Central memory CD4-positive, alpha-beta T cell (primary cell): ENCODE data around the gene CYP2A6.
"Not testable (repeated sequence)": the region's sequence is repeated elsewhere in the genome, so short reads cannot be mapped to it uniquely, and the experiment has no call there.

Source experiments
- DNase-seq: peaks from one replicate; pipeline ENCODE4 v3.0.0; 2022

CYP2A6 gene

DNA sequence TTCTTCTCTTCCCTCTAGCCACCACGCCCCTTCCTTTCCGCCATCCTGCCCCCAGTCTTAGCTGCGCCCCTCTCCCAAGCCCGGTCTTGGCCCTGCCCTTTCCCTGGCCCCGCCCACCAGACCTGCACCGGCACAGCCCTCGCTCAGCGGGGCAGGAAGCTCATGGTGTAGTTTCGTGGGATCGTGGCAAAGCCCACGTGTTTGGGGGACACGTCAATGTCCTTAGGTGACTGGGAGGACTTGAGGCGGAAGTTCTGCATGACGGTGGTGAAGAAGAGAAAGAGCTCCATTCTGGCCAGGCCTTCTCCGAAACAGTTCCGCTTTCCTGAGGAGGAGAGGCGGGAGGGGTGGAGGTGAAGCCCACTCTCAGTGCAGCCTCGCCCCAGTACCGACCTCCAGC is 6.6 kb downstream of the CYP2A6 start:
- DNase-seq: peak; percentile 82

DNA sequence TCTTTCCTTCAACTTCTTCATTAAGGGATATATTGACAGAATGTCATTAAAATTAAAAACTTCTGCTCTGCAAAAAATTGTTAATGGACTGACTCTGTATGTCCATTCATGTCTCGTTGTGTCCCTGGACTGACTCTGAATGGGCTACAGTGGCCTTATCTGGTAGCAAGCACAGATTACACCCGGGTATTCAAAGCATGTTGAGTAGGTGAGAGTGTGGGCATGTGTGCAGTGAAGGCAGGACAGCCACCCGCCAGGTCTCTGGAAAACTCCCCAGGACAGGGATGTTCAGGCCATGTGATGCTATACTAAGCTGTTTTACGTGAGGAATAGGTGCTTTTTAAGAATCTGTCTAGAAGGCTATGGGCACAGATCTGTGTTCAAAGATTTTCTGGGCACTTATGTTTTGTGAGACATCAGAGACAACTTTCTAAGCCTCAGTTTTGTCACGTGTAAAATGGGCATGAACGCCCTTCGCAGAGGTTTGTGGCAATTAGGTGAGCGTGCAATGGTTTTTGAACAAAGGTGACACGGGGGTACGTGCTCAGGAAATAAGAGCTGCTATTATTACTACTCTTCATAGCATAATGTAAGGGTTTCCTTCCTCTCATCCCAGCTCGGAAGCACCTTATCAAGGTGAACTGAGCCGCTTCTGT is 7.1 kb downstream of the CYP2A6 start:
- not testable (repeated sequence) for DNase-seq

DNA sequence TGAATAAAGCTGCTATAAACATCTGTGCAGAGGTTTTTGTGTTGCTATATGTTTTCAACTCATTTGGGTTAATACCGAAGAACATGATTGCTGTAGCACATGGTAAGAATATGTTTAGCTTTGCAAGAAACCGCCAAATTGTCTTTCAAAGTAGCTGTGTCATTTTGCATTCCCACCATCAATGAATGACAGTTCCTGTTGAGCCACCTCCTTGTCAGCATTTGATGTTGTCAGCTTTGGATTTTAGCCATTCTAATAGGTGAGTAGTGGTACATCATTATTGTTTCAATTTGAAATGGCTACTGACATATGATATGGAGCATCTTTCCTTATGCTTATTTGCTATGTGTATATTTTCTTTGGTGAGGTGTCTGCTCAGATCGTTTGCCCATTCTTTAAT is 8.2 kb downstream of the CYP2A6 start:
- not testable (repeated sequence) for DNase-seq

DNA sequence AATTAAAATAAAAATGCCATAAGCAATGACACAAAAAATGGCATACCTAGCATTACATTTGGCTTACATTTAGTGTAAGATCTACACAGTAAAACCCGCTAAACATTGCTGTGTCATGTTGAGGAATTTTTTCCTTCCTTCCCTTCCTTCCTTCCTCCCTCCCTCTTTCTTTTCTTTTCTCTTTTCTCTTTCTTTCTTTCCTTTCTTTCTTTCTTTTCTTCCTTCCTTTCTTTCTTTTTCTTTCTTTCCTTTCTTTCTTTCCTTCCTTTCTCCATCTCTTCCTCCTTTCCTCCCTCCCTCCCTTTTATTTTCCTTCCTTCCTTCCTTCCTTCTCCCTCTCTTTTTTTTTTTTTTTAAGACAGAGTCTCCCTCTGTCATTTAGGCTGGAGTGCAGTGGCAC is 11.8 kb downstream of the CYP2A6 start:
- DNase-seq: not testable (repeated sequence)

DNA sequence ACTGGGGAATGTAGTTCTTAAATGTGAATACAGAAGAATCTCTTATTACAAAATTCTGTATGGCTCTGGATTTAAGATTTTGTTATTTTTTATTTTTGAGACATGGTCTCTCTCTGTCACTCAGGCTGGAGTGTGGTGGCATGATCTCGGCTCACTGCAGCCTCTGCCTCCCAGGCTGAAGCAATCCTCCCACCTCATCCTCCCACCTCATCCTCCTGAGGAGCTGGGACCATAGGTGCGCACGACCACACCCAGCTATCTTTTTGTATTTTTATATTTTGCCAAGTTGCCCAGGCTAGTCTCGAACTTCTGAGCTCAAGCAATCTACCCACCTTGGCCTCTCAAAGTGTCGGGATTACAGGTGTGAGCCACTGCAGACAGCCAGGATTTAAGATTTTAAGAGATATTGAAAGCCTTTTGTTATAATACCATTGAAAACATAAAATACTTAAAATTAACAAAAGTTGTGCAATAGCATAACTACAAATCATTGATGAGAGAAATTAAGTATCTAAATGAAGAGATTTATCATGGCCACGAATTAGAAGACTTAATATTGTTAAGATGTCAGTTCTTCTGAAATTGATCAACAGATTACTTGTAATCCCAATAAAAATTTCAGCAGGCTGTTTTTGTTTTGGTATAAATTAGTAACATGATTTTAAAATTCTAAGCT is 13.4 kb downstream of the CYP2A6 start:
- DNase-seq: no peak

DNA sequence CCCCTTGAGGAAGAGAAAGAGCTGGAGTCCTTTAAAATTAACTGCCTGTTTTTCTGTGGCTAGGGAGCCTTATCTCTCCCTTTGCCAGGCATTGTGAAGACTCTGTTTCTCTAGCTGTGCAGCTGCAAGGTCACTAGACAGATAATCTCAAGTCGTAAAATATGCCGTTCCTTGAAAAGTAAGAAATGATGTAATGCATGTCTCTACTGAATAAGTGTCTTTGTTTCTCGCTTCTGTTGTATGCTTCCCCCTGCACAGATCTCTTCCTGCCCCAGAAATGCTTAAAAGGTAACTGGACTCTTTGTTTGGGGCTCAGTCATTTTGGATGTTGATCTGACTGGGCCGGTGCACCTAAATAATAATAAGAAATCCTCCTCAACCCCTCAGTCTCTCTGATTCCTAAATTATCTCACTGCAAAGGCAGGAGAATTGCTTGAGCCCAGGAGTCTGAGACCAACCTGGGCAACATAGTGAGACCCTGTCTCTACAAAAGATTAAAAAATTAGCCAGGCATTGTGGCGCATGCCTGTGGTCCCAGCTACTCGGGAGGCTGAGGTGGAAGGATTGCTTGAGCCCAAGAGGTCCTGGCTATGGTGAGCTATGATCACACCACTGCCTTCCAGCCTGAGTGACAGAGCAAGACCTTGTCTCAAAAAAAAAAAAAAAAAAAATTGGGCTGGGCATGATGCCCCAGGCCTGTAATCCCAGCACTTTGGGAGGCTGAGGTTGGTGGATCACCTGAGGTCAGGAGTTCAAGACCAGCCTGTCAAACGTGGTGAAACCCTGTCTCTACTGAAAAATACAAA is 16.3 kb downstream of the CYP2A6 start:
- DNase-seq: not testable (repeated sequence)

DNA sequence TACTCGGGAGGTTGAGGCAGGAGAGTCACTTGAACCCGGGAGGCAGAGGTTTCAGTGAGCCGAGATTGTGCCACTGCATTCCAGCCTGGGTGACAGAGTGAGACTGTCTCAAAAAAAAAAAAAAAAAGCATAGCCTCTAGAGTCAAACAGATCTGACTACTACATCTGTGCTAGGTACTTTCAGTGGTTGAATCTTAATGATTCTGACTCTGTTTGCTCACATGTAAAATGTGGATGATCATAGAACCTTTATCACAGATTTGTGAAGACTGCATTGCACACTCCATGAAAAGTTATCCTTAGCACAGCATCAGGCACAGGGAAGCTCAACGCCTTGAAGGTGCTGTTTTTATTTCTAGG is 17.8 kb downstream of the CYP2A6 start:
- DNase-seq: not testable (repeated sequence)

DNA sequence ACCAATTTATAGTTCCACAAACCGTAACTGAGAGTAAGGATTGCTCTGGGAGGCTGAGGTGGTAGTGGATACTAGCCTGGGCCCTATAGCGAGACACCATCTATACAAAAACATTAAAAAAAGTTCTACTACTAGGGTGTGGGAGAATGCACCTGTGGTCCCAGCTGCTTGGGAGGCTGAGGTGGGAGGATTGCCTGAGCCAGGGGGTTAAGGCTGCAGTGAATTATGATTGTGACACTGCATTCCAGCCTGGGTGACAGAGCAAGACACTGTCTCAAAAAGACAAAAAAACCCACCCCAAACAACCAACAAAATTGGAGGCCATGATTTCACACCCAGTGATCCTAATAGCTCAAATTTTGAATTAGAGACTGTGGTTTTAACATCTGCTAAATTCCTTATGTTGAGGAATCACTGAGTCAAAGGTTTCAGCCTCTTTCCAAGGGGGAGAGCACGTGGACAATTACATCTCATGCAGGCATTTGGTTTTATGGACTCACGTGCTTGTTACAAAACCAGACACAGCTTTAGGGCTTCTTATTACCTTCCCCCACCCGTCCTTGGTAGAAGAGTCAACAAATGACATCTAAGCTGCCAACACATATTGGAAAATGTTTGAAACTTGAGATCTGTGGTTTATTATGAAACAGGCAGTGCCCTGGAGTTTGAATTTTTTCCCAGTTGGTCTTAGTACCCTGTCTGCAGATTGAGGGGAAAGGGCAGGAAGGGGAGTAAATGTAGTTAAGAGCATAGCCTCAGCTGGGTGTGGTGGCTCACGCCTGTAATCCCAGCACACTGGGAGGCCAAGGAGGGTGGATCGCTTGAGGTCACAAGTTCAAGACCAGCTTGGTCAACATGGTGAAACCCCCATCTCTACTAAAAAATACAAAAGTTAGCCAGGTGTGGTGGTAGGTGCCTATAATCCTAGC is 18.5 kb downstream of the CYP2A6 start:
- DNase-seq: no peak

DNA sequence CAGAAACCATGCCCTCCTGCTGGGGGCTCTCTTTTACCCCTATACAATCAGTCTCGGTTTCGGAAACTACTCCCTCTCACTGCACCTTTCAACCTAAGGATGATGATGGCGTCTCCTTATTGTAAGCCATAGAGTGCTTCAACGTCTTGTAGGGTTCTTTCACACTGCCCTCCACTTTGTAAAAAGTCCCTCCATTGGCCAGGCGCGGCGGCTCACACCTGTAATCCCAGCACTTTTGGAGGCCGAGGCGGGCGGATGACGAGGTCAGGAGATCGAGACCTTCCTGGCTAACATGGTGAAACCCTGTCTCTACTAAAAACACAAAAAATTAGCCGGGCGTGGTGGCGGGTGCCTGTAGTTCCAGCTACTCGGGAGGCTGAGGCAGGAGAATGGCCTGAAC is 19.5 kb downstream of the CYP2A6 start:
- not testable (repeated sequence) for DNase-seq

DNA sequence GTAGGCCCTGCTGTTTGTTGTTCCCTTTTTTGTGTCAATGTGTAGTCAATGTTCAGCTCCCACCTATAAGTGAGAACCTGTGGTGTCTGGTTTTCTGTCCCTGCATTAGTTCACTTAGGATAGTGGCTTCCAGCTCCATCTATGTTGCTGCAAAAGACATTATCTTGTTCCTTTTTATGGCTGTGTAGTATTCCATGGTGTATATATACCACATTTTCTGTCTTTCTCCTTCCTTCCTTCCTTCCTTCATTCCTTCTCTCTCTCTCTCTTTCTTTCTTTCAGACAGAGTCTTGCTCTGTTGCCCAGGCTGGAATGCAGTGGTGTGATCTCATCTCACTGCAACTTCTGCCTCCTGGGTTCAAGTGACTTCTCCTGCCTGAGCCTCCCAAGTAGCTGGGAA is 21.0 kb downstream of the CYP2A6 start:
- no peak for DNase-seq

DNA sequence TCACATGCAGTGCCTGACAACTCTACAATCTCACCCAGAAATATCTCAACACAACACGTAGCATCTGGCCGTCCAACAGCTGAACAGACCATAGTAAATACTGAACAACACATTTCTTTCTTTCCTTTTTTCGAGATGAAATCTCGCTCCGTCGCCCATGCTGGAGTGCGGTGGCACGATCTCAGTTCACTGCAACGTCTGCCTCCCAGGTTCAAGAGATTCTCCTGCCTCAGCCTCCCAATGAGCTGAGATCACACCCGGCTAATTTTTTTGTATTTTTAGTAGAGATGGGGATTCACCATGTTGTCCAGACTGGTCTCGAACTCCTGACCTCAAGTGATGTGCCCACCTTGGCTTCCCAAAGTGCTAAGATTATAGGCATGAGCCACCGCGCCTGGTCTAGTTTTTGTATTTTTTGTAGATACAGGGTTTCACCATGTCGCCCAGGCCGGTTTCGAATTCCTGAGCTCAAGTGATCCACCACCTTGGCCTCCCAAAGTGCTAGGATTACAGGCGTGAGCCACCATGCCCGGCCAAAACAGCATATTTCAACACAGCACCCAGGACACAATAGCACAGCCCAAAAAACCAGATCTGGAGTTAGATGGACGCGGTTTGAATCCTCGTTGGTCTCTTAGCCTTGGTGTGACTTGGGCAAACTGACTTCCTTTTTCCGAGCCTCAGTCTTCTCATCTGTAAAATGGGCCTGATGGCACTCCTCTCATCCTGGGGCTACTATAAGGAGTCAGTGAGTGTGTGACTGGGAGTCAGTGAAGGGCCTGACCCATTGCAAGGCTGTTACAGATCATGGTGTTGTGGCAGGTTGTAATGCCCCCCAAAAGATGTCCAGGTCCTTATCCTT is 22.6 kb downstream of the CYP2A6 start:
- DNase-seq: no peak

DNA sequence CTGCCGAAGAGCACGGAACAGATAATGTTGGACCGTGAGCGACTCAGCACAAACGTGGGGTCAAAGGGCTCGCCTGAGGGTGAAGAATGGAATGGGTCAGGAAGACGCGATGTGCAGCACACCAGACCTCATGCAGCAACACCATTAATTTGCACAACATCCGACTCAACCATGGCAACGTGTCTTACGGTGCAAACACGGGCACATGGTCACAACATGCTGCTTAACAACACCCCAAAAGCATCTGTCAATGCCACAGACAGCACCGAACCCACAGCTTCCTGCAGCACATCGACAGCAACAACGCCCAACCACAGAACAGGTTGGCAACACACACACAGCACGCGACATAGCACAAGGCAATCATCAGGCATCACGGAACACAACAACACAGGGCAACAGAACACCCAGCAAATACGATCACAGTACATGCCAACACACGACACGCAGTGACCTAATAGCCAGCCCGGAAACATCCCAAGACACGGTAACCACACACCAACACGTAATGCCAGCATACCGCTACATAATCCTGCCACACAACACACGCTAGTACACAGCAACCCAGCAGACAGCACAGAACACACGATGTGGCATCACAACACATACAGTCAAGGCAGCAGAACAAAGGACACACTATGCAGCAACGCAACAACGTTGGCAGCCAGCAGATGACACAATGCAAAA is 23.4 kb downstream of the CYP2A6 start:
- peak; percentile 87 for DNase-seq

DNA sequence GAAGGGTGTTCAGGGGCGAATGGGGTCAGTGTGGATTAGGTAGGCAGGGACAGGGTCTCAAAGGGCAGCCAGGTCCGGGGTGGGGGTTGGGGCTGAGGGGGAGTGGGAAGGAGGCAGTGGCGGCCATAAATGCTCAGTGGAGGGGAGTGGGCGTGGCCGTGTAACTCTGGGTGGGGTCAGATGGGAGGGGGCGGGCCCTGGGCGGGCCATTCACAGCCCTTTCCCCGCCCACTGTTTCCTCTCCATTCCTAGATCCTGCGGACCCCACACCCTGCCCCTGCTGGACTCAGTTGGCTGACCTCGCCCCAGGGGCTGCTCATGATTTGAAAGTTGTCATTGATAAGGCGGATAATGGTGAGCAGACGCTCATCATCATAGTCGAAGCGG is 23.9 kb downstream of the CYP2A6 start:
- DNase-seq: not testable (repeated sequence)

DNA sequence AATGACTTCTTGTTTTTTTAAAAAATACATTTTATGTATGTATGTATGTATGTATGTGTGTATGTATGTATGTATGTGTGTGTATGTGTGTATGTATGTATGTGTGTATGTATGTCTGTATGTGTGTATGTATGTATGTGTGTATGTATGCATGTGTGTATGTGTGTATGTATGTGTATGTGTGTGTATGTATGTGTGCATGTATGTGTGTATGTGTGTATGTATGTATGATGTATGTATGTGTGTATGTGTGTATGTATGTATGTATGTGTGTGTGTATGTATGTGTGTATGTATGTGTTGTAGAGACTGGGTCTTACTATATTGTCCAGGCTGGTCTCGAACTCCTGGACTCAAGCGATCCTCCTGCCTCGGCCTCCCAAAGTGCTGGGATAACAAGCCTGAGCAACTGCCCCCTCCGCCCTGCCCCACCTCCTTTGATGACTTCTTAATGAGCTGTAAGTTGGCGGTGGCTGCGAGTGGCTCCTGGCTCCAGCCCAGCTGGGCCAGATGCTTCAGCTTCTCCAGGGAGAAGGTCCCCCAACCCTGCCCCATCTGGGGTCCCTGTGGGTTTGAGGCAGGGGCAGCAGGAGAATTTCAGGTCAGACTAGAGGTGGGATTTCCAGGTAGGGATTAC is 24.7 kb downstream of the CYP2A6 start:
- not testable (repeated sequence) for DNase-seq

DNA sequence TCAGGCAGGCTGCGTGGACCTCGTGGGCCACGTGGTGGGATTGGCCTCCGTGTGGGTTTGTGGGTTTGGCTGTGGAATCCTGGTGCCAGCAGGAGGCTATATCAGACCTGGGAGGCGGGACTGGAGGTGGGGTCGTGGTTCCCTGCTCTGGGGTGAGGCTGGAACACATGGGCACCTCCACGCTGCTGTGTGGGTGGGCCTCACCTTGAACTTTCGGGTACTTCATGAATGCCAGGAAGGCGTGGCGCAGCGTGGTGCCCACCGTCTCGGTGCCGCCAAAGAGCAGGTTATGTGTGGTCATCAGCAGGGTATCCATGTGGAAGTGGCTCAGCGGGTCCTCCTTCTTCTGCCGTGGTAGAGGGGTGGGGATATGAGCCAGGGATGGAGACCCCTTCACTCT is 25.3 kb downstream of the CYP2A6 start:
- not testable (repeated sequence) for DNase-seq

DNA sequence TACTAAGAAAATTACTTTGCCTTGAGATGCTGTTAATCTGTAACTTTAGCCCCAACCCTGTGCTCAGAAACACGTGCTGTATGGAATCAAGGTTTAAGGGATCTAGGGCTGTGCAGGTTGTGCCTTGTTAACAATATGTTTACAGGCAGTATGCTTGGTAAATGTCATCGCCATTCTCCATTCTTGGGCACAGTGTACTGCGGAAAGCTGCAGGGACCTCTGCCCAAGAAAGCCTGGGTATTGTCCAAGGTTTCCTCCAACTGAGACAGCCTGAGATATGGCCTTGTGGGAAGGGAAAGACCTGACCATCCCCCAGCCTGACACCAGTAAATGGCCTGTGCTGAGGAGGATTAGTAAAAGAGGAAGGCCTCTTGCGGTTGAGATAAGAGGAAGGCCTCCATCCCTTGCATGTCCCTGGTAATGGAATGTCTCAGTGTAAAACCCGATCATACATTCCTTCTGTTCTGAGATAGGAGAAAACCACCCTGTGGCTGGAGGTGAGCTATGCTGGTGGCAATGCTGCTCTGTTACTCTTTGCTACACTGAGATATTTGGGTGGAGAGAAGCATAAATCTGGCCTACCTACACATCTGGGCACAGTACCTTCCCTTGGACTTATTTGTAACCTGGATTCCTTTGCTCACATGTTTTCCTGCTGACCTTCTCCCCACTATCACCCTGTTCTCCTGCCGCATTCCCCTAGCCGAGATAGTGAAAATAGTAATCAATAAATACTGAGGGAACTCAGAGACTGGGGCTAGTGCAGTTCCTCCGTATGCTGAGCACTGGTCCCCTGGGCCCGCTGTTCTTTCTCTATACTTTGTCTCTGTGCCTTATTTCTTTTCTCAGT is 27.3 kb downstream of the CYP2A6 start:
- DNase-seq: not testable (repeated sequence)

DNA sequence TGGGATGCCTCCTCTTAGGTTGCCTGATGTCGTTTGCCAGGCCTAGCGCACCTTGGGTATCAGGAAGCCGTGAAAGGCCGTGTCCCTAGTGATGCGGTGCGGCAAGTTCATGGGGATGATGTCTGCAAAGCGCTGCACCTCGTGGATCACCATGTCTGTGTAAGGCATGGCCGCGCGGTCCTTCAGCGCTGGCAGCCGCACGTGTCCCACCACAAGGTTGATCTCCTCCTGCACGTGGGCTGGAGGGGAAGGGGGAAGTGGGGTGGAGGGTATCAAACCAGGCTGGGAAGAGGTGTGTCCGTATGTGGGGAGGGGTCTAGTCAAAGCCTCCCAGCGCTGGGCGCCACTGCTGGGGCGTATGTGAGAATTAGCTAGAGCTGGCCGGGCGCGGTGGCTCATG is 28.1 kb downstream of the CYP2A6 start:
- DNase-seq: no peak

DNA sequence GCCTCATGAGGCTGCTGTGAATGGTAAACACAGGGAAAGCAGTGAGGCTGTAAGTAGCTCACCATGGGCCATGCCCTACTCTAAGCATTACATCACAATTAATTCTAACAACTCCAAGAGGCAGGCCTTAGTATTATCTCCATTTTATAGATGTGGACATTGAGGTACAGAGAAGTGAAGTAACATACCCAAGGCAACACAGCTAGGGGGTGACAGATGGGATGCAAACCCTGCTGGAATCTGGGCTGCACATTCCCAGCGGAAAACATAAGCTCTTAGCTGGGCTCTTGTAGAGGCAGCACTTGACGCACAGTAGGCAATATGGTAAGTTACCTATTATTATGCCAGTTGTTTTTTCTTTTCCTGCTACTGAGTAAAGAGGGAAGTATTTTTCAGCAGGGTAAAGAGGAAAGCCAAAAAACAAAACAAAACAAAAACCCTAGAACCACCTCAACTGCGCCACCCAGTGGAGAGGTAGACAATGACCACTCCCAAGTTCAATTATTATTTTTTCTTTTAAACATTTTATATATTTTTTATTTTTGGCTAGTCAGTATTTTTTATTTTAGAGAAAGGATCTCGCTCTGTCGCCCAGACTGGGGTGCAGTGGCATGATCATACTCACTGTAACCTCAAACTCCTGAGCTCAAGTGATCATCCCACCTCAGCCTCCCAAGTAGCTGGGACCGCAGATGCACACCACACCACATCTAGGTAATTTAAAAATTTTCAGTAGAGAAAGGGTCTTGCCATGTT is 30.6 kb downstream of the CYP2A6 start:
- DNase-seq: peak; percentile 57
